Tibial artery (tissue), 4 donors: ENCODE data around the gene TAF4.

ENCODE experiments used
- DNase-seq, 2 donors: peaks; one replicate each; pipeline ENCODE4 v3.0.0-alpha.2; 2019
- H3K27ac ChIP-seq, 2 donors: fragments of 200-600 bp; sonication (generic) in 1 of 2; 1 replicate in 1 of 2; 2 replicates in 1 of 2; pipeline ENCODE4 v1.5.1; 2018 to 2019; ENCODE audit warnings: mild to moderate bottlenecking in 1 of 2
- H3K27me3 ChIP-seq, 2 donors: fragments of 200-600 bp; sonication (generic) in 1 of 2; one replicate each; pipeline versions ENCODE4 v1.5.1 to v1.6.0; 2016 to 2019
- H3K36me3 ChIP-seq, 3 donors: fragments of 200-600 bp; sonication (generic) in 2 of 3; one replicate each; pipeline ENCODE4 v1.5.1; 2016 to 2019; ENCODE audit warnings: mild to moderate bottlenecking in 2 of 3
- H3K4me1 ChIP-seq, 4 donors: fragments of 200-600 bp; sonication (generic) in 2 of 4; 1 replicate in 3 of 4; 2 replicates in 1 of 4; pipeline ENCODE4 v1.5.1; 2016 to 2019
- H3K4me3 ChIP-seq, 2 donors: fragments of 200-600 bp; sonication (generic) in 1 of 2; 1 replicate in 1 of 2; 2 replicates in 1 of 2; pipeline ENCODE4 v1.5.1; 2018 to 2019; ENCODE audit warnings: mild to moderate bottlenecking in 2 of 2
- H3K9me3 ChIP-seq, 3 donors: fragments of 200-600 bp; sonication (generic) in 1 of 3; one replicate each; pipeline ENCODE4 v1.5.1; 2016 to 2019
- intact Hi-C: fragments of 100-400 bp; cut with DNase I; formaldehyde crosslinking; loops from one replicate; pipeline ENCODE4 v1.15.0; 2023; ENCODE audit warnings: low total_unique reads
- TF ChIP-seq, protein P1 (sequence below), 2 experiments: fragments of 200-600 bp in 1 of 2; fragments of 450-650 bp in 1 of 2; IDR thresholded peaks; one replicate each; pipeline ENCODE4 v1.5.1; 2017 to 2019; ENCODE audit warnings: antibody characterized with exemption in 2 of 2, mild to moderate bottlenecking in 1 of 2, moderate library complexity in 1 of 2

The TAF4 gene

GRCh38 chr20:61925555-61926252, 140.0 kb downstream of the TAF4 start:
- H3K4me3 ChIP-seq: no peak overlapping the region
- no peaks in the 10 kb centered on the region for H3K36me3 ChIP-seq
- H3K4me1 ChIP-seq: no peaks in the 10 kb centered on the region
- H3K27me3 ChIP-seq: peaks cover 0 to 23% of the 10 kb centered on the region in 2 donors
- H3K9me3 ChIP-seq: peaks cover 0 to 12% (median 3%) of the 10 kb centered on the region in 3 donors
- no peak for DNase-seq
- TF ChIP-seq, protein P1, sequence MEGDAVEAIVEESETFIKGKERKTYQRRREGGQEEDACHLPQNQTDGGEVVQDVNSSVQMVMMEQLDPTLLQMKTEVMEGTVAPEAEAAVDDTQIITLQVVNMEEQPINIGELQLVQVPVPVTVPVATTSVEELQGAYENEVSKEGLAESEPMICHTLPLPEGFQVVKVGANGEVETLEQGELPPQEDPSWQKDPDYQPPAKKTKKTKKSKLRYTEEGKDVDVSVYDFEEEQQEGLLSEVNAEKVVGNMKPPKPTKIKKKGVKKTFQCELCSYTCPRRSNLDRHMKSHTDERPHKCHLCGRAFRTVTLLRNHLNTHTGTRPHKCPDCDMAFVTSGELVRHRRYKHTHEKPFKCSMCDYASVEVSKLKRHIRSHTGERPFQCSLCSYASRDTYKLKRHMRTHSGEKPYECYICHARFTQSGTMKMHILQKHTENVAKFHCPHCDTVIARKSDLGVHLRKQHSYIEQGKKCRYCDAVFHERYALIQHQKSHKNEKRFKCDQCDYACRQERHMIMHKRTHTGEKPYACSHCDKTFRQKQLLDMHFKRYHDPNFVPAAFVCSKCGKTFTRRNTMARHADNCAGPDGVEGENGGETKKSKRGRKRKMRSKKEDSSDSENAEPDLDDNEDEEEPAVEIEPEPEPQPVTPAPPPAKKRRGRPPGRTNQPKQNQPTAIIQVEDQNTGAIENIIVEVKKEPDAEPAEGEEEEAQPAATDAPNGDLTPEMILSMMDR (IDR thresholded peaks at IDR 0.05): no peak
- H3K27ac ChIP-seq: no peak overlapping the region
- intact Hi-C loops: no loop called here

DNA sequence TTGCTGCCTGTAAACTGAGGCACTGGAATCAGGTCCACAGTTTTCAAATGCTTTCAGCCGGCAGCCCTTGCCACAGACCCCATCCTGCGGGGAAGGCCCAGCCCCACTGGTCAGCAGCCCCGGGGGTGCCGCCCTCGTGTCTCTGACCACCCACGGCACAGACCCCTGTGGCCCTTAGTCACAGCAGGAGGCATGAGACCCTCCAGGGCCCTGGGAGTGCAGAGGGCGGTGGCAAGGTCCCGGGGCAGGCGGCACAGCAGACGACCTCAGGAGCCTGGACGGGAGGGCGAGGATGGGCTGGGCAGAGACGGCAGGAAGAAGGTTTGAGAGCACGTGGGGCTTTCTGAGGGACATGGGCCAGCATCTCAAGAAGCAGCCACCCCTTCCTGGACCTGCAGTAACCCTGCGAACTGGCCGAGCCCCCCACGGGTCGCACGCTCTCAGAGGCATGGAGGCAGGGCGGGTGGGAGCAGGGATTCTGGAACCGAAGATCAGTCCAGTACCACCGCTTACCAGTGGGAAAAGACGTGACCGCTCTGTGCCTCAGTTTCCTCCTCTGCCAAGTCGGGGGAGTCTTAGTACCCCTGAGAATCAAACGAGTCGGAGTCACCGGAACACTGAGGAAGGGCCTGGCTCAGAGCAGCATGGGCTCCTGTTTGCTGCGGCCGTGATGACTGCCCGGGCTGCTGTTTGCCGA, 140.7 kb downstream of the TAF4 start:
- Histone ChIP-seq H3K36me3 (no peaks in the 10 kb centered on the region), H3K4me1 (no peaks in the 10 kb centered on the region), H3K27me3 (peaks cover 0 to 23% of the 10 kb centered on the region in 2 donors), H3K27ac (no peak overlapping the region), H3K4me3 (no peak overlapping the region), H3K9me3 (peaks cover 0 to 10% (median 3%) of the 10 kb centered on the region in 3 donors)
- intact Hi-C loops: no loop called here
- TF ChIP-seq, protein P1 (IDR thresholded peaks at IDR 0.05): no peak
- peak in 1 of 2 donors; percentile 55 for DNase-seq
